WTC11 (cell line): ENCODE measurements around the gene MPP1. TPM values are rescaled to one million over a fixed set of nuclear protein-coding genes. Genes with fewer than 3 reads are reported as not detected.
"Not testable (repeated sequence)": the region's sequence is repeated elsewhere in the genome, so short reads cannot be mapped to it uniquely, and the experiment has no call there.

Experiments used
- ATAC-seq: fragments of 200-7000 bp; cut with Tn5 transposase; 2 replicates; pipeline ENCODE4 v1.10.0; 2021; ENCODE audit warnings: mild to moderate bottlenecking, moderate library complexity
- CTCF ChIA-PET: fragments of 300-600 bp; sonication (Branson Sonifier 250); formaldehyde crosslinking; loops from one replicate; lab custom pipeline; 2021; ENCODE audit warnings: antibody characterized with exemption; lab: Charles Lee
- POLR2A ChIA-PET: fragments of 350-600 bp; sonication (Branson Sonifier 250); formaldehyde crosslinking; loops from one replicate; lab custom pipeline; 2021; ENCODE audit warnings: antibody characterized with exemption; lab: Charles Lee
- DNase-seq: peaks from one replicate; pipeline ENCODE4 v3.0.0; 2021; ENCODE audit warnings: low spot score
- H3K27ac Mint-ChIP-seq: 2 replicates; pipeline ENCODE4 v1.8.0; 2021; ENCODE audit warnings: mixed read lengths
- H3K27me3 Mint-ChIP-seq: 2 replicates; pipeline ENCODE4 v1.8.0; 2021; ENCODE audit warnings: low read depth, mild to moderate bottlenecking, moderate library complexity, mixed read lengths
- H3K36me3 Mint-ChIP-seq: 2 replicates; pipeline ENCODE4 v1.8.0; 2021; ENCODE audit warnings: mixed read lengths
- H3K4me1 Mint-ChIP-seq: 2 replicates; pipeline ENCODE4 v1.8.0; 2022; ENCODE audit warnings: mixed read lengths
- H3K4me3 Mint-ChIP-seq: 2 replicates; pipeline ENCODE4 v1.8.0; 2021; ENCODE audit warnings: mild to moderate bottlenecking, moderate library complexity, mixed read lengths
- H3K9me3 Mint-ChIP-seq: 2 replicates; pipeline ENCODE4 v1.8.0; 2021; ENCODE audit warnings: mixed read lengths
- AFF4 ChIP-seq: sonication (generic); formaldehyde crosslinking; IDR thresholded peaks from 2 replicates; pipeline ENCODE4 v1.8.1; 2023; ENCODE audit warnings: mild to moderate bottlenecking, missing genetic modification reagents, borderline replicate concordance
- CREB1 ChIP-seq: sonication (generic); formaldehyde crosslinking; IDR thresholded peaks from 2 replicates; pipeline ENCODE4 v1.8.0; 2023; ENCODE audit warnings: mild to moderate bottlenecking, missing genetic modification reagents
- CREM ChIP-seq: sonication (generic); formaldehyde crosslinking; IDR thresholded peaks from 2 replicates; pipeline ENCODE4 v1.8.1; 2022; ENCODE audit warnings: mild to moderate bottlenecking, missing genetic modification reagents, moderate library complexity
- CTCF ChIP-seq: fragments of 200-600 bp; IDR thresholded peaks from 2 replicates; pipeline ENCODE4 v1.8.0; 2022; ENCODE audit warnings: antibody characterized with exemption
- JUN ChIP-seq: sonication (generic); formaldehyde crosslinking; IDR thresholded peaks from 2 replicates; pipeline ENCODE4 v1.8.0; 2023; ENCODE audit warnings: mild to moderate bottlenecking, missing genetic modification reagents
- OVOL2 ChIP-seq: fragments of 250-450 bp; sonication (Bioruptor Pico); IDR thresholded peaks from 2 replicates; pipeline ENCODE4 v1.9.0; 2021; ENCODE audit warnings: mild to moderate bottlenecking, borderline replicate concordance
- USF2 ChIP-seq: sonication (generic); formaldehyde crosslinking; IDR thresholded peaks from 2 replicates; pipeline ENCODE4 v1.8.1; 2023; ENCODE audit warnings: mild to moderate bottlenecking, missing genetic modification reagents, moderate library complexity
- ZNF138 ChIP-seq: sonication (generic); formaldehyde crosslinking; conservative IDR thresholded peaks from 2 replicates; pipeline ENCODE4 v1.8.1; 2022; ENCODE audit warnings: mild to moderate bottlenecking, moderate library complexity, missing genetic modification reagents
- ZNF512 ChIP-seq: sonication (generic); formaldehyde crosslinking; IDR thresholded peaks from 2 replicates; pipeline ENCODE4 v1.8.1; 2022; ENCODE audit warnings: missing genetic modification reagents, borderline replicate concordance
- ZNF671 ChIP-seq: fragments of 250-450 bp; sonication (Bioruptor Pico); IDR thresholded peaks from 2 replicates; pipeline ENCODE4 v1.8.0; 2021; ENCODE audit warnings: mild to moderate bottlenecking
- total RNA-seq: library from RNA; stranded (reverse); gene quantifications from 3 replicates; pipeline ENCODE4 v1.2.3, GENCODE V29; 2021
- TF ChIP-seq, protein P1 (sequence below): fragments of 250-450 bp; sonication (Bioruptor Pico); IDR thresholded peaks from 2 replicates; pipeline ENCODE4 v2.1.2; 2022; ENCODE audit warnings: mild to moderate bottlenecking, moderate library complexity

Gene MPP1
- total RNA-seq, 1 experiment from 2014 or later, result 15.8 TPM

- ATAC-seq, H3K27ac Mint-ChIP-seq, H3K36me3 Mint-ChIP-seq, POLR2A ChIA-PET, H3K27me3 Mint-ChIP-seq, H3K9me3 Mint-ChIP-seq, H3K4me3 Mint-ChIP-seq, DNase-seq, CTCF ChIA-PET: not testable (repeated sequence)
- peaks cover 49% of the 10 kb centered on the region for H3K4me1 Mint-ChIP-seq
These were observed 11.1 kb upstream of the MPP1 start for GRCh38 chrX:154816326-154816898.

GRCh38 chrX:154815274-154815818 is 10.1 kb upstream of the MPP1 start:
- no peak for DNase-seq
- ATAC-seq, result no peak
- CTCF ChIA-PET, result no interaction called here
- H3K4me3 Mint-ChIP-seq, result no peak overlapping the region
- no peaks in the 10 kb centered on the region for H3K27me3 Mint-ChIP-seq
- POLR2A ChIA-PET, result no interaction called here
- H3K9me3 Mint-ChIP-seq, result peaks cover 8% of the 10 kb centered on the region
- no peak for TF ChIP-seq ZNF671 (CRISPR knock-in tag)
- TF ChIP-seq ZNF138 (CRISPR knock-in tag), result no peak
- no peak for TF ChIP-seq USF2
- TF ChIP-seq, protein P1, sequence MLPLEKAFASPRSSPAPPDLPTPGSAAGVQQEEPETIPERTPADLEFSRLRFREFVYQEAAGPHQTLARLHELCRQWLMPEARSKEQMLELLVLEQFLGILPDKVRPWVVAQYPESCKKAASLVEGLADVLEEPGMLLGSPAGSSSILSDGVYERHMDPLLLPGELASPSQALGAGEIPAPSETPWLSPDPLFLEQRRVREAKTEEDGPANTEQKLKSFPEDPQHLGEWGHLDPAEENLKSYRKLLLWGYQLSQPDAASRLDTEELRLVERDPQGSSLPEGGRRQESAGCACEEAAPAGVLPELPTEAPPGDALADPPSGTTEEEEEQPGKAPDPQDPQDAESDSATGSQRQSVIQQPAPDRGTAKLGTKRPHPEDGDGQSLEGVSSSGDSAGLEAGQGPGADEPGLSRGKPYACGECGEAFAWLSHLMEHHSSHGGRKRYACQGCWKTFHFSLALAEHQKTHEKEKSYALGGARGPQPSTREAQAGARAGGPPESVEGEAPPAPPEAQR (CRISPR knock-in tag), result no peak
- TF ChIP-seq JUN (CRISPR knock-in tag), result no peak
- TF ChIP-seq OVOL2 (CRISPR knock-in tag), result no peak
- TF ChIP-seq AFF4 (CRISPR knock-in tag), result no peak
- TF ChIP-seq CREB1, result no peak
- peaks cover 10% of the 10 kb centered on the region for H3K36me3 Mint-ChIP-seq
- peaks cover 38% of the 10 kb centered on the region for H3K4me1 Mint-ChIP-seq
- no peak overlapping the region for H3K27ac Mint-ChIP-seq

DNA sequence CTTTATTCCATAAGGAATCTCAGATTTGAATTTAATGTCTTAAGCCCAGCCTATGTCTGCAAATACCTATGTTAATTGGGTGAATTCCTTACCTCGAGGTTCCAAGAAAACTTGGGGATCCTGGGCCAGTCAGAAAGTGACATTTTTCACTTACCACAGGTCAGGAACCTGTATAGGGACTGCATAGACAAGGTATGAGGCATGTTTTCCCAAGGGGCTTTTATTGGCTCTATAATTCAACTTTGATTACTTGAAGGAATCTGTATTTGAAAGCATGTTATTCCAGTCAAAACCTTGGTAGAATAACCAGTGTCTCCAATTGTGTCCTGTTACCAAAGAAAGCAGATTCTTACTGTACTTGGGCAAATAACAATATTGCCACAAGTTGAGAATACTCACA is 8.5 kb upstream of the MPP1 start:
- Mint-ChIP-seq H3K27me3 (no peaks in the 10 kb centered on the region), H3K9me3 (peaks cover 14% of the 10 kb centered on the region), H3K36me3 (peaks cover 10% of the 10 kb centered on the region)
- TF ChIP-seq ZNF512 (CRISPR knock-in tag) (no peak), CREM (CRISPR knock-in tag) (no peak), CTCF (no peak)
- TF ChIP-seq, all 79 proteins: peak for 0
- POLR2A ChIA-PET, result no interaction called here
- no peak overlapping the region for H3K4me3 Mint-ChIP-seq
- ATAC-seq, result no peak
- CTCF ChIA-PET, result no interaction called here
- H3K27ac Mint-ChIP-seq, result no peak overlapping the region
- H3K4me1 Mint-ChIP-seq, result peaks cover 24% of the 10 kb centered on the region
- DNase-seq, result no peak
